HG02943 (cell line): Measurements from ENCODE around the gene U2AF2.
A peak's percentile ranks its signal among the peaks of the same experiment; 100 is the strongest.

Experiments
- ATAC-seq: cut with Tn5 transposase; IDR thresholded peaks from one replicate; pipeline ENCODE4 v1.9.1; 2021; ENCODE audit warnings: mild to moderate bottlenecking, low read depth, moderate library complexity; ENCODE audit not compliant: unreplicated experiment

U2AF2 gene

DNA sequence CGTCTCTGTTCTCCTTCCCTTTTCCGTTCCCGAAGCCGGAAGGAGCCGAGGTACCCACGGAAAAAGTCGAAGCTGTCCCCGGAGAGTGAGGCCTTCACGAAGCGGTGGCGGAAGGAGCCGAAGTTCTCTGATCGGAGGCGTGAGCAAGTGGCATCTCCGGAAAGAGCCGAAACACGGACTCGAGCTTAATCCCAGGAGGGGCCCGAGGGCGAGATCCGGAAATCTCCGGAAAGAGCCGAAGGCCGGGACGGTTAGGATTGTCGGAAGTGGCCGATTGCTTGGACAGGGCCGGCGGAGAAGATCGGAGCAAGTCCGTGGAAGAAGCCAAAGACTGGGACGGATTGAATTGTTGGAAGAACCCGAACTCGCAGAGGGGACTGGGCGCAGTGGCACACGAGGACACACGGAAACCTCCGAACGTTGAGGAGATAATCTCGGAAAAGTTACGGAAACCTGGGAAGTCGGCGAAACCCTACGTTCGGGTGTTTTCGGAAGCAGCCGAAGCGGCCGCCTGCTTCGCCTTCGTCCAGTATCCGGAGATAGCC lies 440 bp upstream of the U2AF2 start:
- ATAC-seq = peak; percentile 64

DNA sequence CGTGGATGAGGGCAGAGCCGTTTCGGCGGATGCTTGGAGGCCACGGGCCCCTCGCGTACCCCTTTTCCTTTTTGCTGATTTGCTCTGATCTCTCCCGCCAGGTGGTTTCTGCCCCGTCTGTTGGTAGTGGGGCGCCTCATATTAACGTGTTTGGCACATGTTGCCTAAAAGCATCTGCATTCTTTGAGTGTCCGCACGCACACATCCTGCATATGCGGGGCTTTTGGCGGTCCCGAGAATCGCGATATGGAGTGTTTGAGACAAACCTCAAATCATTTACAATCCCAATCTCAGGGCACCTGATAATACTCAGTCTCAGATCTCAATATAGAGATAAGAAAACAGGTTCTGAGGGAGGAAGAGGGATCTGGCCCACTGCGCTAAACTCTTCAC lies 809 bp downstream of the U2AF2 start:
- ATAC-seq = no peak

DNA sequence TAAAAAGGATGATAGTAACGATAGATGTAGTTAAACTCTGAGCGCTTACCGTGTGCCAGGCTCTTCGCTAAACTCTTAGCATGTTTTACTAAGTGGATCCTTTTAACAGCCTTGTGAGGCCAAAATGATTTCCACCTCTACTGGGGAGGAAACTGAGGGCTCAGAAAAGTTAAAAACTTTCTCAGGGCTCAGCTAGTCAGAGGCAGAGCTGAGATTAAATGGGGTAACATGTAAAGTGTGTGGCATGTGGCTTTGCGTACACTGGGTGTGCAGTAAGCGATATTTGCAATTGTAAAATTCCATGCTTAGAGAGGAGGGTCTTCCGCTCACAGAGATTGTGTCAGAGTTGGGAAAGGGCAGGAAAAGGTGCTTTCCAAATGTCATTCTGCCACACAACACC lies 1.7 kb downstream of the U2AF2 start:
- no peak for ATAC-seq

DNA sequence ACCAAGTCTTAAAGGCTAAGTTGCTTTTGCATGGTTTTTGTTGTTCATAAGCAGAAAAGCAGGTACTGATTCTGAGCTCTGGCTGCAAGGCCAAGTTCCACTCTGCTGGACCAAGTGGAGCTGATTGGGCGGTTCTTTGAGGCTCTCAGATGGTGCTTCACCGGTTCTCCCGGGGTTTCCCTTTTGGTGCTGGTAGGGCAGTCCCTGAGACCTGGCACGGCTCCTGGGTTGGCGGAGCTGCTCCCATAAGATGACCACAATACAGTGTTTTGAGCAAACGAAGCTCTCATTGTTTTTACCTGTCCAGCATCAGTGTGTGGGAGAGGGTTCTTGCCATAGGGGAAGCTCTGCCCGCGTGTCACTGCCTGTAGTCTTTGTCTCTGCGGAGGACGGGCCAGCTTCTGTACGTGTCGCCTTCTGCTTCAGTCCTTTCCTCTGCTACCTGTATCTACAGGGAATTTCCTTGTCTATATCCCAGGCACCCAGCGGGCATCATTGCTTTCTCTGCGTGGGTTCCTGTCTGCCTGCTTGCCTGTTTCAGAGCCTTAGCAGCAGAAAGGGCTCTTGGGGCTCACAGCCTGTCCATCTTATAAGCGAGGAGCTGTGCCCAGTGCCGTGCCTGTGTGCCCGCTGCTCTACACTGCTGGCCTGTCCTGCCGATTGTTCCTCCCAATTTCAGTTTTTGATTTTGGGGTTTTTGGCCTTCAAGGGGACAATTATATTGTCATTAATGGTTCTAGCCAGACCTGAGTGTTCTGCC lies 2.3 kb downstream of the U2AF2 start:
- no peak for ATAC-seq

DNA sequence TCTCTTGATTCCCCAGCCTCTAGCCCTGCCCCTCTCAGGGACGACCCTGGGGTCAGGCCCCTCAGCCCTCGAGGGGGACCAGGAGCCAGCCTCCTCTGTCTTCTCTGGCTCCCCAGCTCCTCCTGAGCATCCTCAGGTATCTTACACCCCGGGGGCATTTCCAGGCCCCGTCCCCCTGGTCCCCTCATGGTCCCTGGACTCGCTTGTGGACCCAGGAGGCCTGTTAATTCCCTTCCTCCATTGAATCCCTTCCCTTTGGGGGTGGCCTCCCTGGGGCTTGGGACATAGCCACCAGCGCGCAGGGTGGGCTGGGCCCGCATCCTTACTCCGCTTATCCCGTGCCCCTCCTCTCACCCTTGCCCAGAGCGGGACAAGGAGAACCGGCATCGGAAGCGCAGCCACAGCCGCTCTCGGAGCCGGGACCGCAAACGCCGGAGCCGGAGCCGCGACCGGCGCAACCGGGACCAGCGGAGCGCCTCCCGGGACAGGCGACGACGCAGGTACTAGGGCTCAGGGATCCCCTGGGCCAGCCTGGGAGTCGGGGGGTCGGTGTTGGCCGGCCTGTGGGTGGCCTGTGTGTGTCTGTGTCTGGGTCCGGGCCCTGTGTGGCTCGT lies 4.1 kb downstream of the U2AF2 start:
- ATAC-seq = no peak

DNA sequence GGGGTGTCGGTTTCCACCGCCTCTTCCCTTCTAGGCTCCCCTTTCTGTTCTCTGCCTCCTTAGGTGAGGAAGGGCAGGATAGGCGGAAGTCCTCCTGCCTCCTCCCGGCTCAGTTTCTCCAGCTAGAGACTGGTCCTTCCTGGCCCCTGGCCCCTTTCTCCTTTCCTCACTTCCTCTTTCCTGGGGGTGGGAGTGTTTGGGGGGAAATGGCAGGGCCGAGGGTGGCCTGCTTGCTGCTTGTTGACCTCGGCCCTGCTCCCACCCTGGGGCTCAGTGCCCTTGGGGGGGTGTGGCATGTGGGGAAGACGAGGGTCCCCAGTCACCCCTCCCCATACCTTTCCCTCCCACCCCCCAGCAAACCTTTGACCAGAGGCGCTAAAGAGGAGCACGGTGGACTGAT lies 5.0 kb downstream of the U2AF2 start:
- ATAC-seq = no peak

DNA sequence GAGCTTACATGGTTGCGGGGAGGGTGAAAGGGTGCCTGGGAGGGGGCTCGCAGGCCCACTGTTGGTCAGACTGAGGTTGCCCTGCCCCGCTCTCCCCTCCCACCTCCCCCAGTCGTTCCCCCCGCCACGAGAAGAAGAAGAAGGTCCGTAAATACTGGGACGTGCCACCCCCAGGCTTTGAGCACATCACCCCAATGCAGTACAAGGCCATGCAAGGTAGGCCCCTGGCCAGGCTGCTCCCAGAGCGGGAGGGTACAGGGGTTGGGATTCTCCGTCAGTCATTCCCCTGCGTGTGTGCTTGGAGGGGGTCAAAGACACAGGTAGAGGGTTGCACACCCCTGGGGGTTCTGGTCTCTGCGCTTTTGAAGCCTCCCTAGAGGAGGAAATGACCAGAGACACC lies 5.6 kb downstream of the U2AF2 start:
- ATAC-seq = no peak

DNA sequence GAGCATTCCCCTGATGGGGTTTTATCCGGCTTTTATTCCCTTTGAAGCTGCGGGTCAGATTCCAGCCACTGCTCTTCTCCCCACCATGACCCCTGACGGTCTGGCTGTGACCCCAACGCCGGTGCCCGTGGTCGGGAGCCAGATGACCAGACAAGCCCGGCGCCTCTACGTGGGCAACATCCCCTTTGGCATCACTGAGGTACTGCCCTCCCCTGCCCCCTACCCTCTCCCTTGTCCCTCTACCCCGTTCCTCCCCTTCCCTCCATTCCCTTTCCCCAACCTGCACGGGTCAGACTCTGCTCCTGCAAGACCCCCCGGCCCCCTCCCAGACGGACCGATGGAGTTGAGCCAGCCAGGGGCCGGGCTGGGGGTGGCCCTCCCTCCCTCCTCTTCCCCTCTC lies 6.2 kb downstream of the U2AF2 start:
- ATAC-seq = no peak

DNA sequence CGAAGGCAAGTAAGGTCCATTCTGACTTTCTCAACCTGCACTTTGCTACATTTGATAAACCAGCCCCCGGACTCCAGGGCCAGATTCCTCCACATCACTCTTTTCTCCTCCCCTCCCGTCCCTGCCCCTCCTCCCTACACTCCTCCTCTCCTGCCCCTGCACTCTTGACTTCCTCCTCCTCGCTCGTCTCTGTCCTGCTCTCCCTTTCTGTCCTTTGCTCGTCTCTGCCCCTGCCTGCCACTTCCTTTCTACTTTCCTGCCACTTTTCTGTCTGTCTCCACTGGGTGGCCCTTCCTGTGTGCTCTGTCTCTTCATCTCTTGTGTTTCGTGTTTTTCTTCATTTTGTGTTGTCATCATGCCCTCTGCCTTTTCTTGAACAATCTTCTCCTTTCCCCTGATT lies 7.0 kb downstream of the U2AF2 start:
- no peak for ATAC-seq

DNA sequence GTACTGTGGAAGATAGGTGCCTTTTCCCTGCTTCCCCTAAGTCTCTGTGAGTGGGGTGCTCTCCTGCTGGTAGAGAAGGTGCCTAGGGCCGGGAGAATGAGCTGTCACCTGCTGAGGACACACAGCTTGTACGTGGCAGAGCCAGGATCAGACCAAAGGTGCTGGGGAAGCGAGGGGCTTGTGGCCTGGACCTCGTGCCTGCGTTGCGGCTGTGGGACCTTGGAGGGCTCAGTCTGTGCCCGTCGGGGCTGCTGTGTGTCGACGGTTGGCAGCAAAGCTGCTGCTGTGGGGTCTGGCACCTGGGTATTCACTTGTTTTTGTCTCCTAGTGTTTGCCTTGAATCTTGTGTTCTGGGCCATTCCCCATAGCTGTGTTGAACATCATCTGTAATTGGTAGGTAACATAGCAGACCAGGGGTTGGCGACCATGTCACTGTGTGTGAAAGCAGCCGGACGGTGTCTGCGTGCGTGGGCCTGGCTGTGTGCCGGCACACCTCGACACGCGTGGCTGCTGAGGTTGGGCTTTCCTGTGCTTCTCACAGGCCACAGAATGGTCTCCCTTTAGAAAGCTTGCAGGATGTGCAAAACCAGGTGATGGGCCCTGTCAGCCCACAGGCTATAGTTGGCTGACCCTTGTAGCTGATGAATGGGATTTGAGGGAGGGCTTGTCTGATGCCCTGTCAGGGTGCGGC lies 9.2 kb downstream of the U2AF2 start:
- ATAC-seq = no peak

DNA sequence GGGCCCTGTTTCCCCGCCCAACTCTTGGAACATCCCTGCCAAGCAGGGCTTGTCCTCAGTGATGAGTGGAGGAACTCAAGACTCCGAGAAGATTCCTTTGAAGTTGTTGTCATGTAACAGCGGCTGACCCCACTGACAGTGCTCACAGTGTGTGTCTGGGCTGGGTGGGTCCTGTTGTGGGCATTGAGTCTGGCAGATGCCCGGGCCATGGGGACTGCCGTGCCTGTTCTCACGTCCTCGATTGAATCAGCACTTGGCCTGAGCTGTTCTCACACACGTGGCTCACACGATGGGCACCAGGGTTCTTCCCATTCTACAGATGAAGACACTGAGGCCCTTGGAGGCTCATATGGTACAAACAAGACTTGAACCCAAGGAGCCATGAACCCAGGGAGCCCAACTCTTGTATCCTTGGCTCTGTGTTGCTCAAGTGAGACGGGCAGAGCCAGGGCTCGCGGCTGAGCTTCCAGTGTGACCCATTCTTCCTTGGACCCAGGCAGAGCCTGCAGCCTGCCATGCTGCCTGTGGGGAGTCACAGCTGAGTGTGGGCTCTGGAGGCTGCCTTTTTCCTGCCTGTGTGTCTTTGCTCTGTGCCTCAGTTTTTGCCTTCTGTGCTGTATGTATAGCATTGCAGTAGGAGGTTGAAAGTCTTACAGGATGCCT lies 11.6 kb downstream of the U2AF2 start:
- no peak for ATAC-seq

DNA sequence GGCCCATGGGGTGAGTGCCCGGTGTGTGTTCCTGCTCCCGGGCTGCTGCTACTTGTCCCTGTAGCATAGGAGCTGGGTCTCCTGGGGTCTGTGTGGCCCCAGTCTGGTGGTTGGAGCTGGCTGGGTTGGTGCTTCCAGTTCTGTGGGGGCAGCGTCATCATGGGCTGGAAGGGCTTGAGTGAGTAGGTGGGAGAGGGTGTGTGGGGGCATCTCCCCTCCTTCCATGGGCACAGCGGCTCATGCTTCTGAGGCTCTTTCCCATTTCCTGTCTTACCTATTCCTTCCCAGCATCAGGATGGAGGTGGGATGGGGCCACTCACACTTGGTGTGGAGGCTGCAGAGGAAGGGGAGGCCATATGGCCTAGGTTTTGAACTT lies 12.2 kb downstream of the U2AF2 start:
- ATAC-seq = no peak

DNA sequence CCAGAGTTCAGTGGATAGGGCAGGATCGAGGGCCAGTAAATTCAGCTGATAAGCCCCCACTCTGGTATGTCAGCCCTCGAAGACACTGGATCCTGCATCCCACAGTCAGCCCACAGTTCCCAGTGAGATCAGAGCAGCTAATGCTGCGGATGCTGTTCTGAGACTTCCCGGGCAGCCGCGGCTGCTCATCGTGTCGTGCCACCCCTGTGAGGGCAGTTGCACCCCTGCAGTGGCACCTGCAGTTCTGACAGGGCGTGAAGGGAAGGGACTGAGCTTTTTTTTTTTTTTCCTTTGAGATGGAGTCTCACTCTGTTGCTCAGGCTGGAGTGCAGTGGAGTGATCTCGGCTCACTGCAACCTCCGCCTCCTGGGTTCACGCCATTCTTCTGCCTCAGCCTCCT lies 12.7 kb downstream of the U2AF2 start:
- ATAC-seq = no peak

DNA sequence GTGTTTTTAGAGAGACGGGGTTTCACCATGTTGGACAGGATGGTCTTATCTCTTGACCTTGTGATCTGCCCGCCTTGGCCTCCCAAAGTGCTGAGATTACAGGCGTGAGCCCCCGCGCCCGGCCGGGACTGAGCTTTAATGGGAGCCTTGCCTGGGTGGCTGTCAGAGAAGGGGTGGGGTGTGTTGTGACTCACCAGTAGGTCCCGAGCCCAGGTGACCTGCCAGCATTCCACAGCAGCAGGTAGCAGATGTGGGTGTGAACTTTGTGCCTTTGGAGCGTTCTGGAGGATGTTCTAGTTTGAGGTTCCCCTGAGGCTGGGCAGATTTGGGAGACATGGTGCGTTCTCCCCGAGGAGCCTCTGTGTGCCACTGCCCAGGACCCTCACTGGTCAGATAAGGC lies 13.1 kb downstream of the U2AF2 start:
- ATAC-seq = no peak

DNA sequence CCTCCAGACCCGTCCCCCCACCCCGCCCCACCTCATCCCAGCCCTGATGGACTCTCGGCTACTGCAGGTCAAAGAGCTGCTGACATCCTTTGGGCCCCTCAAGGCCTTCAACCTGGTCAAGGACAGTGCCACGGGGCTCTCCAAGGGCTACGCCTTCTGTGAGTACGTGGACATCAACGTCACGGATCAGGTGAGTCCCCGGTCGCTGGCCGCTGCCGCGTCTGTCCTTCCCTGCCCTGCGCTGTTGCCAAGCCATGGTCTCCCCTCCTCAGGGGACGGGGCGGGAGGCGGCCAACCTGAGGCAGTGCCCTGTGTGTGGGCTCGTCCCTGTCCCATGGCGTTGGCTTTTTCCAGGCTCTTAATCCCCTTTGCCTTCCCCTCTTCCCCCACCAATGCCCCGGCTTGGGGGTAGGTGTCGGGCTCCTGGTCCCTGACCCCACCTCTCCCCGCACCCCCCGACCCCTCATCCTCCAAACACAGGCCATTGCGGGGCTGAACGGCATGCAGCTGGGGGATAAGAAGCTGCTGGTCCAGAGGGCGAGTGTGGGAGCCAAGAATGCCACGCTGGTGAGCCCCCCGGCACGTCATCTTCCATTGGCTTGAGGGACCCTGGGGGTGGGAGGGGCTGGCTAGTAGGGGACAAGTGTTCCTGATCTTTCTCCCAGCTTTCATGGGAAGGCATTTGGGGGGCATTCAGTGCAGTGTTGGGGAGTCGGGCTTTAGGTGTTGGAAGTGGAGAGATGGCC lies 13.9 kb downstream of the U2AF2 start:
- no peak for ATAC-seq

DNA sequence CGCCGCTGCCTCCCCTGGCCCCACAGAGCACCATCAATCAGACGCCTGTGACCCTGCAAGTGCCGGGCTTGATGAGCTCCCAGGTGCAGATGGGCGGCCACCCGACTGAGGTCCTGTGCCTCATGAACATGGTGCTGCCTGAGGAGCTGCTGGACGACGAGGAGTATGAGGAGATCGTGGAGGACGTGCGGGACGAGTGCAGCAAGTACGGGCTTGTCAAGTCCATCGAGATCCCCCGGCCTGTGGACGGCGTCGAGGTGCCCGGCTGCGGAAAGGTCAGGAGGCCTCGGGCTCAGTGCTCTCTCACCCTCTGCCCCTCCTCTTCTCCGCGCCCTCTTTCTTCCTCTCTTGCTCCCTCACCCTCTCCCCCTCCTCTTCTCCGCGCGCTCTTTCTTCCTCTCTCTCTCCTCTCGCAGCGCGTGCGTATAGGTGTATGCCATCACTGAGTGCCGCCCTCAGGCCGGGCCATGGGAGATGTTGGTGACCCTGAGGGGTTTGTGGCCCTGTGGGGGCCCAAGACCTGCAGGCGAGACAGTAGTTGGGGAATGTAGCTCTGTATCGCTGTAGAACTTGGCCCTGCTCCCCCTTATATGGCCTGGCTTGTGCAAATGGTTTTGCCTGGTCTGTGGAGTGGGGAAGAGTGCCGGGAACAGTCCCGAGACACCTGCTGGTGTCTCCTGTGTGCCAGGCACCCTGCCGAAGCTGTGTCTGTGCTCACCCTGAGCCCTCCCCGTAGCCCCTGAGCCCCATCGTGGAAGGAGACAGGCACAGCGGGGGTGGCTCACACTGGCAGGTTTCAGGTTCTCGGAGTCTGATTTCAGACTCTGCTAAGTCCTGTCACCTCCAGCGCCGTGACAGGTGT lies 14.8 kb downstream of the U2AF2 start:
- ATAC-seq = no peak

DNA sequence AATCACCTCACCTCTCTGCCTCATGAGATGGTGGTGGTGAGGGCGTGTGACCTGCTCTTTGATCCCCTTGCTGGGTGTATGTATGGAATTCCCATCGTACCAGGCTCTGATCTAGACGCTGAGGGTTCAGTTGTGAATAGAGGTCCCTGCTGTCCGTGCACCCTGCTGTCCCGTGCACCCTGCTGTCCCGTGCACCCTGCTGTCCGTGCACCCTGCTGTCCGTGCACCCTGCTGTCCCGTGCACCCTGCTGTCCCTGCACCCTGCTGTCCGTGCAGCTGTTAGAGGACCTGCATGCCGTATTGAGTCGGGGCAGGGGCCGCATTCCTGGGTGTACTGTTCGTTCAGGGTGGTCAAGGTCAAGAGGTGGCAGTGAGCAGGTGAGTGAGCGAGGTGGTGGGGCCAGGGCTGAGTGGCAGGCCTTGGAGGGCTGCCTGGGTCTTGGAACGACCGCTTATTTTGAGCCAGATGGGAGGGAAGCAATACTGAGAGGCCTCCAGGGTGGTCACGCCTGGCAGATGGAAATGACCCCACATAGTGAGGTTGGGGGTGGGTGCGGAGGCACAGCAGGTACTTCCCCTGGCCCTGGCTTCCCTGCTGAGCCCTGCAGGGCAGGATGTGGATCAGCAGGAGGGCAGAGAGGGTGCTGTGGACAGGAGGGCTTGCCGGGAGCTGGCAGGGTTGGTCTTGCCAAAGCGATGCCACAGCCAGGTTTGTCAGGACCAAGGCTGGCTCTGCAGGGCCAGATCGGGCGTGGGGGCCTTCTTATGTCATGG lies 15.6 kb downstream of the U2AF2 start:
- no peak for ATAC-seq

DNA sequence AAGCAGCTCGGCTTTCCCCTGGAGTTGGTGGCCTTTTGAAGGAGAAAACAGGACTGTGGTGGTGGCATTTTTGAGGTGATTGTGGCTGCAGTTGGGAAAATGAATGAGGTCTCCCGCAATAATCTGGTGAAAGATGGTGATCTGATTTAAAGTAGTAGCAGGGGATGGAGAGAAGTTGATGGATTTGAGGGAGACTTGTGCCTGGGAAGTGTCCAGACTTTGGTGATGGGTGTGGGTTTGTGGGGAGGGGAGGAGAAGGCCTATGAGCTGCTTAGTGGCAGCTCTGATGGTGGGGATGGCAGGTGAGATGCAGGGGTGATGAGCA lies 16.2 kb downstream of the U2AF2 start:
- ATAC-seq = no peak

DNA sequence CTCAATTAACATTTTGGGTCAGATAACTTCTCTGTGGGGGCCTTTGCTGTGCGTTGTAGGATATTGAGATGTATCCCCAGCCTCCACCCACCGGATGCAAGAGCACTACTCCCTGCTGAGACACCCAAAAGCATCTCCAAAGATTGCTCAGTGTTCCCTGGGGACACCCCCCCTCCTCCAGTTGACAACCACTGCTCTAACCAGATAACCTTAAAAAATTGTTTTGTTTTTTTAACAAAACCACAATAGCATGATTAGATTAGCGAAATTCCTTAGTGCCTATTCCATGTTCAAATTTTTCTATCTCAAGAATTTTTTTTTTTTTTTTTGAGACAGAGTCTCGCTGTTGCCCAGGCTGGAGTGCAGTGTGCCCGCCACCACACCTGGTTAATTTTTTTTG lies 17.6 kb downstream of the U2AF2 start:
- ATAC-seq = no peak
